ENCODE results near the gene RCCD1.

- no peak for TF ChIP-seq SP1 (IDR thresholded peaks at IDR 0.05)
- TF ChIP-seq FOXA1 (IDR thresholded peaks at IDR 0.05) = no peak
- TF ChIP-seq TARDBP (IDR thresholded peaks at IDR 0.05) = no peak
- TF ChIP-seq BHLHE40 (IDR thresholded peaks at IDR 0.05; ENCODE audit: borderline replicate concordance) = no peak
- no peak for TF ChIP-seq FOXM1 (IDR thresholded peaks at IDR 0.05; ENCODE audit: borderline replicate concordance)
Measured at GRCh38 chr15:90918034-90918788, 36.5 kb upstream of the RCCD1 start.

All from HEK293T (cell line).